Uterus (tissue), 4 donors: Measurements from ENCODE around the gene MECP2. TPM values are rescaled to one million over a fixed set of nuclear protein-coding genes. Genes with fewer than 3 reads are reported as not detected.

Experiments
- DNase-seq, 2 donors: peaks; one replicate each; pipeline ENCODE4 v3.0.0-alpha.2; 2019 to 2020
- H3K27ac ChIP-seq, 2 donors: fragments of 200-600 bp; sonication (generic); 1 replicate in 1 of 2; 2 replicates in 1 of 2; pipeline ENCODE4 v1.5.1; 2016 to 2018
- H3K27me3 ChIP-seq, 2 donors: fragments of 200-600 bp; sonication (generic); one replicate each; pipeline ENCODE4 v1.5.1; 2018 to 2019; ENCODE audit warnings: control low read depth in 1 of 2
- H3K36me3 ChIP-seq, 2 donors: fragments of 200-600 bp; sonication (generic); one replicate each; pipeline ENCODE4 v1.5.1; 2019; ENCODE audit warnings: control low read depth in 1 of 2
- H3K4me1 ChIP-seq, 2 donors: fragments of 200-600 bp; sonication (generic); one replicate each; pipeline ENCODE4 v1.5.1; 2018 to 2019; ENCODE audit warnings: control low read depth in 1 of 2
- H3K4me3 ChIP-seq, 2 donors: fragments of 200-600 bp; sonication (generic); 1 replicate in 1 of 2; 2 replicates in 1 of 2; pipeline ENCODE4 v1.5.1; 2018 to 2019; ENCODE audit warnings: mild to moderate bottlenecking in 1 of 2
- H3K9me3 ChIP-seq, 2 donors: fragments of 200-600 bp; sonication (generic); one replicate each; pipeline ENCODE4 v1.5.1; 2019; ENCODE audit warnings: control low read depth in 1 of 2
- CTCF ChIP-seq, 4 experiments: fragments of 200-600 bp in 2 of 4; fragments of 450-650 bp in 2 of 4; sonication (generic) in 2 of 4; IDR thresholded peaks; one replicate each; pipeline ENCODE4 v1.5.1; 2016 to 2019; ENCODE audit warnings: antibody characterized with exemption in 4 of 4, mild to moderate bottlenecking in 2 of 4, moderate library complexity in 1 of 4
- POLR2A ChIP-seq, 2 donors: fragments of 450-650 bp; IDR thresholded peaks; one replicate each; pipeline ENCODE4 v1.6.1; 2016; ENCODE audit warnings: antibody characterized with exemption in 2 of 2, mild to moderate bottlenecking in 1 of 2, moderate library complexity in 1 of 2
- intact Hi-C: fragments of 100-400 bp; cut with DNase I; formaldehyde crosslinking; loops from one replicate; pipeline ENCODE4 v1.15.1; 2023; ENCODE audit warnings: low total_unique reads
- total RNA-seq, 4 donors: library from RNA; depleted of rRNA in 3 of 4; stranded (reverse); fragments of >200 nt in 3 of 4; gene quantifications; one replicate each; pipeline versions ENCODE4 v1.1.0 to v1.2.4, GENCODE V29; 2014 to 2023
- donor health status: DM: yes; HTN: yes; CAD: no.

Gene MECP2
- total RNA-seq, 4 donors from 2014 or later, result 29.7 to 106 (median 50.6) TPM

- H3K4me3 ChIP-seq, result no peak overlapping the region
- intact Hi-C loops, result no loop called here
- H3K36me3 ChIP-seq, result no peaks in the 10 kb centered on the region
Measured at GRCh38 chrX:154074199-154074598, 23.3 kb downstream of the MECP2 start.

GRCh38 chrX:154072192-154072591 is 25.3 kb downstream of the MECP2 start:
- H3K27ac ChIP-seq, result no peak overlapping the region
- H3K27me3 ChIP-seq, result no peaks in the 10 kb centered on the region
- no peak overlapping the region for H3K4me3 ChIP-seq
- H3K4me1 ChIP-seq, result no peaks in the 10 kb centered on the region
- intact Hi-C loops, result no loop called here
- no peak for DNase-seq
- TF ChIP-seq POLR2A (IDR thresholded peaks at IDR 0.05) (no peak), CTCF (IDR thresholded peaks at IDR 0.05) (no peak)
- no peaks in the 10 kb centered on the region for H3K9me3 ChIP-seq
- H3K36me3 ChIP-seq, result no peaks in the 10 kb centered on the region

More at GRCh38 chrX:154074199-154074598, 23.3 kb downstream of the MECP2 start:
- Histone ChIP-seq H3K27me3 (no peaks in the 10 kb centered on the region), H3K27ac (no peak overlapping the region), H3K4me1 (no peaks in the 10 kb centered on the region), H3K9me3 (no peaks in the 10 kb centered on the region)
- TF ChIP-seq CTCF (IDR thresholded peaks at IDR 0.05) (no peak), POLR2A (IDR thresholded peaks at IDR 0.05) (no peak)
- DNase-seq, result no peak

GRCh38 chrX:154068560-154068959 is 29.0 kb downstream of the MECP2 start:
- Histone ChIP-seq H3K27me3 (no peaks in the 10 kb centered on the region), H3K4me3 (no peak overlapping the region), H3K27ac (no peak overlapping the region), H3K36me3 (no peaks in the 10 kb centered on the region), H3K9me3 (no peaks in the 10 kb centered on the region), H3K4me1 (no peaks in the 10 kb centered on the region)
- no peak for DNase-seq
- TF ChIP-seq POLR2A (IDR thresholded peaks at IDR 0.05) (no peak), CTCF (IDR thresholded peaks at IDR 0.05) (no peak)
- intact Hi-C loops, result no loop called here

GRCh38 chrX:154064637-154065435 is 32.7 kb downstream of the MECP2 start:
- H3K27ac ChIP-seq, result no peak overlapping the region
- intact Hi-C loops, result no loop called here

More at GRCh38 chrX:154064637-154065435, 32.7 kb downstream of the MECP2 start:
- Histone ChIP-seq H3K27me3 (no peaks in the 10 kb centered on the region), H3K4me3 (no peak overlapping the region), H3K36me3 (no peaks in the 10 kb centered on the region), H3K9me3 (no peaks in the 10 kb centered on the region), H3K4me1 (no peaks in the 10 kb centered on the region)
- TF ChIP-seq CTCF (IDR thresholded peaks at IDR 0.05) (no peak), POLR2A (IDR thresholded peaks at IDR 0.05) (no peak)
- DNase-seq, result no peak
